Umbilical cord (tissue), 2 donors: ENCODE data around the gene SMAD2. TPM values are rescaled to one million over a fixed set of nuclear protein-coding genes. Genes with fewer than 3 reads are reported as not detected.
A peak's percentile ranks its signal among the peaks of the same experiment; 100 is the strongest.

Source experiments
- DNase-seq: peaks from one replicate; pipeline ENCODE4 v3.0.0-alpha.2; 2015; ENCODE audit warnings: low spot score
- total RNA-seq: library from RNA; depleted of rRNA; stranded (reverse); fragments of >200 nt; gene quantifications from one replicate; pipeline ENCODE4 v1.2.3, GENCODE V29; 2014; ENCODE audit warnings: low replicate concordance; ENCODE audit not compliant: insufficient read depth

Gene SMAD2
- total RNA-seq, 1 donor from 2014 or later = 46.5 TPM

- no peak for DNase-seq
Observed at GRCh38 chr18:47898055-47898454, 32.4 kb downstream of the SMAD2 start.

GRCh38 chr18:47895565-47896250 lies 34.8 kb downstream of the SMAD2 start:
- DNase-seq = no peak

DNA sequence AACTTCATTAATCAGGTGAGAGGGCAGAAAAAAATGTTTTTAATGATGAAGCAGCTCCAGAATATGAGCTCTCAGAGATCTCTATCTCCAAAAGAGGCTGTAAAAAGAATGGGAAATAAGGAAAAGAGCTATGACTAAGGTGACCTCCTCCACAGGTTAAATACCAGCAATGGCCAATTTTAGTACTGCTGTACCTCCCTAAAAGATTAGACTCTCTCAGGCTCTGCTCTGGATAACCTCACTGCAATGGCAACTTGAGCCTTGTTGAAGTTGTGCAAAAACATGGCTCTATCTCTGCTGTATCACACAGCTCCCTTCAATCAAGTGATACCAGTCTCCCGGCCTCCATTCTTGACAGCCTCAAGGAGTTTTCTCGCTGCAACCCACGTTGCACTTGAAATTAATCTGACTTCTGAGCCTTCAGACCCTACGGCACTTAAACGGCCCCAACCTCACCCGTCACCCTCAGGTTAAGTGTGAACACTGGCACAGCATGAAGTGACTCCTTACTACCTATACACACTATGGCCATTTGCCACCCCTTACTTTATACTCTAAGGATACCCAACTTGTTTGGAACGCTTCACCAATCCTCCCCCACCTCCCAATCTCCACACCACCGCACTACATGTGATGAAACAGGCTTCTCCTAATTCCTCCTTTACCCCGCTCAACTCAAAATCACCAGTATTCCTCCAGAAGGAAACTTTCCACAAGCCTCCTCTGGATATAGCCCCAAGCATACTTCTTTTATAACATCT lies 36.3 kb downstream of the SMAD2 start:
- peak; percentile 25 for DNase-seq

GRCh38 chr18:47893047-47893446 lies 37.4 kb downstream of the SMAD2 start:
- no peak for DNase-seq

DNA sequence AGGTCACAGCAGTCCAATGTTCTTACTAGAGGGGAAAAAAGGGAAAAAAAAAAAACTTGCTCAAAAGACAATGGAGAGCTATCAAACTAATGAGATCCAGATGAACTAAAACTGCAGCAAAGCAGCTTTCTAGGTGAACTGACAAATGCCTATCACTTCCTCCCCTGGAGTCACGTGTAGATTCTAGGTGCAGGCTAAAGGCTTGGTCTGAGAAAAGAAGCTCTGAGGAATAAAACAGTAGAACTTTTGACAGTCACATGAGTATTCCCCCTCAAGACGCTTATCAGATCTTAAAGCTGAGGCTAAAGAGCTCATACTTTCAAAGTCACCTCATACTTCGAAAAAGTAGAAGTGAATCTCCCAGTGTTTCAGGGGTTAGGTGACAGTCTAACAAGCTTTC lies 42.3 kb downstream of the SMAD2 start:
- no peak for DNase-seq

GRCh38 chr18:47887227-47887626 lies 43.2 kb downstream of the SMAD2 start:
- no peak for DNase-seq

DNA sequence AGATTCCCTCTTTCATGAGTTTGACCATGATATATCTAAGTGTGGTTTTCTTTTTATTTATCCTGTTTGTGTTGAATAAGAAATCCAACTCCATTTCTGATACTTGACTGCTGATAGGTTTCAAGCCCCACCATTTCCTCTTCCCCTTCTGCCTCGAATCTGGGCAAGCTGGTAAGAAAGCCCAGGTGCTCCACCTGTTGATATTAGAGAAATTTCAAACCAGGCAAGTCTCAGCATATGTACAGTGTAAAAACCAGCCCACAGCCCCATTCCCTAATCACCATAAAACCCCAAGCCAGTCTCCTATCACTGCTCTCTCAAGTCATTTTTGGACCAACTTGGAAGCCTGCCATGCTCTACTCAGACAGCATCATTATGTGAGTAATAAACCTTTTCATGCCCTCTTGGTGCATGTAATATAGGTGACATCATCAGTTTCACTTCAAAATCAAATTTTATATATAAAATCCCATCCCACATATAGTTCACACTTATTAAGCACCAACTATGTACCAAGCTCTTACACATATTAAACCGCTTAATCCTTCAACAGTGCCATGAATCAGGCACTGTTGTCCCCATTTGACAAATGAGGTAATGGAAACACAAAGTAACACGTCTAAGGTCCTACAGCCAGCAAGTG lies 46.6 kb downstream of the SMAD2 start:
- peak; percentile 15 for DNase-seq

DNA sequence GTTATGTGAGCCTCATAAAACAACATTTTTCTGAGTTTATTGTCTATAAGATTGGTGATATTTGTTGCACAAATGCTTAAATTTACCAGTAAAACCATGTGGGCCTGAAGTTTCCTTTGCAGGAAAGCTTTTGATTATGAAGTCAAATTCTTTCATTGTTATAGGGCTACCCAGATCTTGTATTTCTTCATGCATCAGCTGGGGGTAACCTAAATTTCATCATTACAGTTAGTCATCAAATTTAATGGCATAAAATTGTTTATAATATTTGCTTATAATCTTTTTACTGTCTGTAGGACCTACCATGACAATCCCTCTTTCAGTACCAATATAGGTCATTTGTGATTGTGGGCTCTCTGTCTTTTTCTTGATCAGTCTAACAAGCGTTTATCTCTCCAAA lies 47.8 kb downstream of the SMAD2 start:
- no peak for DNase-seq

DNA sequence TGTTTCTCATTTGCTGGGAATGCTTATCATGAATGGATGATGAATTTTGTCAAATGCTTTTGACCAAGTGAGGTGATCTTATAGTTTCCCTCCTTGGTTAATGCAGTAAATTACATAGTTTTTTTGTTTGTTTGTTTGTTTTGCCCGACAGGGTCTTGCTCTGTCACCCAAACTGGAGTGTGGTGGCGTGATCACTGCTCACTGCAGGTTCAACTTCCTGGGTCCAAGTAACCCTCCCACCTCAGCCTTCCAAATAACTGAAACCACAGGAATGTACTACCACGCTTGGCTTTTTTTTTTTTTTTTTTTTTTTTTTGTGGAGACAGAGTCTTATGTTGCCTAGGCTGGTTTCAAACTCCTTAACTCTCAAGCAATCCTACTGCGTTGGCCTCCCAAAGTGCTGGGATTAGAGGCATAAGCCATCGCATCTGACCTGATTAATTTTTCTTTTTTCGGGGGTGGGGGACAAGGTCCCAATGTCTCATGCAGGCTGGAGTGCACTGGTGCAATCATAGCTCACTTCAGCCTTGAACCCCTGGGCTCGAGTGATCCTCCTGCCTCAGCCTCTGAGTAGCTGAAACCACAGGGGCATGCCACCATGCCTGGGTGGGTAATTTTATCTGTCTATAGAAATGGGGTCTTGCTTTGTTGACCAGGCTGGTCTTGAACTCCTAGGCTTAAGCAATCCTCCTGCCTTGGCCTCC lies 48.6 kb downstream of the SMAD2 start:
- DNase-seq = no peak

GRCh38 chr18:47881042-47881441 lies 49.4 kb downstream of the SMAD2 start:
- DNase-seq = no peak

DNA sequence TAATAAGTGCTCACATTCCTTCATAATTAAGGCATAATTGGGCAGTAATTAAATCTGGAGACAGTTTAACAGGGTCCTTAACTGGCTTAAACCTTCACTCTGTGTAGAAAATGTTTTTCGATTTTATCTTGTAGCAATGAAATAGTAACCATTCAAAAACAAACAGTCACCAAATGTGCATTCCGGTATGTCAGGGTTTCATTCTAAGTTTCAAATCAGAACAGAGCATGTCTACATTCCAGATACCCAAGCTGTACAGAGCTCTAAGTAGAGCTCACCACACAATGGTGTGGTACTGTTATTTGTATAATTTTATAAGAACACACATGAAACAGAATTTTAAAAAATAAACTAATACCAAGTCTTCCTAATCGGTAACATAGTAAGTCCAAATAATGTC lies 52.6 kb downstream of the SMAD2 start:
- no peak for DNase-seq

- no peak for DNase-seq
Observed at GRCh38 chr18:47876813-47877212, 53.6 kb downstream of the SMAD2 start.

DNA sequence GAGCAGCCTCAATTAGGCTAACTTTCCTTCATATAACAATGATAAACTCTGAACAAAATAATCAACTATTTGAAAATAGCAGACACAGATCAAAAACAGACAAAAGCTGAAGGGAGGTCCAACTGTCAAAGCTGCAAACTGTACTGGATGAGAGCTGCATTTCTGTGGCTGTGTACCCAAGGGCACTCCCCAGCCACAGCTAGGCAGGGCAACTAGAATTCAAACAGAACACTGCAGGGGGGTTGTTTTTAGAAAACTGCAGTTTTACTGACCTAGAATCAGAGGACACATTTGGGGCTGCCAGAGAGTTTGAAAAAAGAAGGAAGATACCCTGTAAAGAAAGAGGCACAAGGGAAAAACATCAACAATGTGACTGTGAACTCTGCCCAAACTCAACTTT lies 56.8 kb downstream of the SMAD2 start:
- no peak for DNase-seq

DNA sequence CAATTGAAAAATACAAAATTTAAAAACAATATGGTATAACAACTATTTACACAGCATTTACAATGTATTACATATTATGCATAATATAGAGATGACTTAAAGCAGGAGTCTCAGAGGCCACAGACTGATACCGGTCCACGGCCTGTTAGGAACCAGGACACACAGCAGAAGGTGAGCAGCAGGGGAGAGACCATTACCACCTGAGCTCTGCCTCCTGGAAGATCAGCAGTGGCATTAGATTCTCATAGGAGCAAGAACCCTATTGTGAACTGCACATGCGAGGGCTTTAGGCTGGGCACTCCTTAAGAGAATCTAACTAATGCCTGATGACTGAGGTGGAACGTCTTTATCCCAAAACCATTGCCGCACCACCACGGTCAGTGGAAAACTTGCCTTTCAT lies 58.0 kb downstream of the SMAD2 start:
- no peak for DNase-seq

- no peak for DNase-seq
Observed at GRCh38 chr18:47871288-47871687, 59.2 kb downstream of the SMAD2 start.

DNA sequence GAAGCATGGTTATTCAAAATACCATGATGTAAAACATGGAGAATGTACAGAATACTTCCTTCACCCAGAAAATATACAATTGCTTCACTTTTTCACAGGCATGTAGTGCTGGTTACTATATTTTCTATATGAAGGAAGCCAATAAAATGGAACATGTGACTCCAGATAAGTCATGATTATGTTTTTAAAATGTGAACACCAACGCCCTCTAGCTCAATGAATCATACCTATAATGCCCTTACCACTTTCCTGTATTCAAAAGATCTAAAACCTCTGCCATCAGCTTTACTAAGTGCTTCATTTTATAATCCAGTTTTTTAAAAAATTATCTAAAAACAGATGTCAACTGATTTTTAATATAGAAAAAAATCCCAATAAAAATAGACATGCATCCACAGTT lies 59.9 kb downstream of the SMAD2 start:
- DNase-seq = no peak

DNA sequence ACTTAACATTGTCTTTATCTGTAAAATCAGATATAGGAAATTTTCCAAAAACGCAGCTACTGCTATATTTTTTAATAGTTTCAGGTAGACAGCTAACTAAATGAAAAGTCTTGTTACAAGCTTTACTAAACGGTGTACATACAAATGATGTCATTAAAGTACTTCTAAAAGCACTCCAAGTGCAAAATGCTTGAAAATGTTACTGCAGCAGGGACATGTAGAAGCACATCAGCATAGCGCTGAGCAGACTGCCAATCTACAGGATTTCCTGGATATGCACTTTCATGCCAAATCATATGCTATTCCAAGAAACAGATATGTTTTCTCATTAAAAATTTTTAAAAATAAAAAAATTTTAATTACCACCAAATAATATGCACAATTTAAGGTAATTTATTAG lies 61.7 kb downstream of the SMAD2 start:
- DNase-seq = no peak

DNA sequence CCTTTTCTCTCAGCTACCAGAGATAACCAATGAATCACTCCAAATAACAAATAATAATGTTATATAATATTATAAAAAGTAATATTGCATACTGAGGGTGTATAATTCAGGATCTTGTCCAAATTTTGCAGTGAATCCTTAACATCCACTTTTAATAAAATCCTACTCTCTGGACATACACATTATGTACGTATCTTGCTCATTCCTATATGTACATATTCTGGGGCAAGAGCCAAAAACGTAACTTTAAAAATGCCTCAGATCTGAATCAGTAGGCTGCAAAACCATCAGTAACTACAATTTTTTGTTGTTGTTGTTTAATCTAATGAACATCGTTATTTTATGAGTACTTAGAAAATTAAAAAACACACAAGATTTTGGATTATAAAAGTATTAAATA lies 65.3 kb downstream of the SMAD2 start:
- DNase-seq = no peak

GRCh38 chr18:47863041-47863440 lies 67.4 kb downstream of the SMAD2 start:
- no peak for DNase-seq

GRCh38 chr18:47858607-47859006 lies 71.9 kb downstream of the SMAD2 start:
- DNase-seq = no peak

GRCh38 chr18:47847635-47848034 lies 82.8 kb downstream of the SMAD2 start:
- DNase-seq = no peak

DNA sequence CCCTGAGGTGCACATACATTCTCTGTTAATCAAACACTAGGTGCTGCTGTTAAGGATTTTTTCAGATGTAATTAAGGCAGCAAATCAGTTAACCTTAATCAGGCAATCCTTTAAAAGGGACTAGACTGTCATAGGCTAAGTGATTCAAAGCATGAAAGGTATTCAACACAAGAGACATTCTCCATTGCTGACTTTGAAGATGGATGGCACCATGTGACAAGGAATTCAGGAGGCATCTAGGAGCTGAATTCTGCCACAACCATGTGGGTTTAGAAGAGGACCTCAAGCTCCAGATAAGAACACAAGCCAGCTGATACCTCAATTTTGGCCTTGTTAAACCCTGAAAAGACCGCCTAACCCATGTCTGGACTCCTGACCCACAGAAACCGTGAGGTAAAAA lies 84.0 kb downstream of the SMAD2 start:
- DNase-seq = no peak
